Bone marrow (tissue), 2 donors: ENCODE data around the gene TSPAN15.

Experiments used
- DNase-seq, 2 donors: peaks; one replicate each; lab custom pipeline; 2025; lab: John Stamatoyannopoulos, UW

TSPAN15 gene

DNA sequence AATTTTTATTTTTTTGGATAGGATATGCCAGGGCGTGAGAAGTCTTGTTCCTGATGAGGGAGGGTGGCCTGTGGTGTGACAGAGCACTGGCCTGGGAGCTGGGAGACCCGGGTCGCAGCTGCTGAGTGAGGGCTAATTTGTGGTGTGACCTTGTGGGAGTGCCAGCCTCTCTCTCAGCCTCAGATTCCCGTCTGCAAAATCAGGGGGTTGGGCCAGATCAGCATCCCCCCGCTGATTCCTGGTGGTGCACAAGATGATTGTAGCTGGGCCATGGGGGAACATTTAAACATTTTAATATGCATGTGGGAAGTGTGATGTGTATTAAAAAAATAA is 14.9 kb downstream of the TSPAN15 start:
- DNase-seq, result no peak

DNA sequence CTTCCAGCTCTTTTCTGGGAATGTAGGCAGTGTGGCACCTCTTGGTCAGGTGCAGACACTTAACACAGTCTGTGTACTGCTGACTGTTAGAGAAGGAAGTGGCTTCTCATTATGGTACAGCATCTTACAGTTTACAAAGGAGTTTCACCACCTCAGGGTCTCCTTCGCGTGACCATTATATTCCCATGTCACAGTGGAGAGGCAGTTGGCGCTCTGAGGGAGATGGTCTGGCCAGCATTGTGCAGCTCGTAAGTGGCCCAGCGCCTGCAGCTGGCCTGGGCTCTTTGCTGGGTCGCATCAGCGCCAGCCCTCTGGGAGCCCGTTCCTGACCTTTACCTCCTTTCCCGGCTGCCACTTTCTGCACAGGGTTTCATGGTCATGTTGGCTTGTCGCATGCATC is 15.4 kb downstream of the TSPAN15 start:
- DNase-seq, result no peak

DNA sequence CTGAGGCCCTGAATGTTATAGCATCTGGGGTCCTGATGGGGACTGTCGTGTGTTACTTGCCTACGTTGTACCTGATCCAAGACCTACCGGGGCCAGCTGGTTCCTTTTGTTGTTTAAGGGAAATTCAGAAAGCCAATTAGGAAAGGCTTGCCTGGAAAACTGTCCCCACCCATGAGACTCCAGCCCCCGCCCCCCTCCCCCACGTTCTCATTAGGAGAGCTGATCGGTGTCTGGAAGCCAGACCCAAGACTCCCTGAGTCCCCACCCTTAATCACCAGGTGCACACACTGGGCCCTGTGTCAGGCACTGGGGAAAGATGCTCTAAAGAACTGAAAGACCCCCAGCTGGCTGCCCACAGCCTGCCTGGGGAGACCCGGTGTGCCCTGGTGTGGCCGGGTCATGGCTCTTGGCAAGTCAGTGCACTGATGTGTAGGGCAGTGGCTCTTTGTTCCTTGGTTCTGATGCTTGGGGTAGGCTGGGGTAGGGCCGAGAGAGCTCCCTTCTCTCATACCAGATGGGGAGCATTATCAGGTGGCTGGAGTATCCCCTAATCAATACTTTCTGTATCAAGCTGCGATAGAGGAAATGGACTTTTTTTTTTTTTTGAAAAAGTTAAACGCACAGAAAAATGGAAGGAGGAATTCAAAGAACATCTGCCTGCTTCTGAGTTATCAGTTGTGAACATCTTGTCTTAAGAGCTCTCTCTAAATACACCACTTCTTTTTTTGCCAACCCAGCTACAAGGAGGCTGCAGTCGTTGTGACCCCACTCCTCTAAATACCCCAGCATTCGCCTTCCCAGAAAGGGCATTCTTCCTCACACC is 16.9 kb downstream of the TSPAN15 start:
- DNase-seq, result peak in 1 of 2 donors; percentile 40

DNA sequence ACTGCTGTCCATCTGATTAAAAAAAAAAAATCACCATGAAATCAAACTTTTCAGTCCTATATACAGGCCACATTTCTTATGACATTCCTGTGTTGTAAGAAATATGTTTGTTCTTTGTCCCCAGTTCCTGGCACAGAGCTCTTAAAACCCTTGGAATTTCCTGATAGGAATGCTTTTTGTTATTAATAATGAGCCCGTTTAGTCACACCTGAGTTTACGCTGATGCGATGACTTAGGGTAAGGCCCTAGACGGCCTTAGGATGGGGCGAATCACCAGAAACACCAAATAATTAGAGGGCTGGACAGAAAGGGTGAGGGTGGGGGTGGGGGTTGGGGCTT is 17.5 kb downstream of the TSPAN15 start:
- no peak for DNase-seq

DNA sequence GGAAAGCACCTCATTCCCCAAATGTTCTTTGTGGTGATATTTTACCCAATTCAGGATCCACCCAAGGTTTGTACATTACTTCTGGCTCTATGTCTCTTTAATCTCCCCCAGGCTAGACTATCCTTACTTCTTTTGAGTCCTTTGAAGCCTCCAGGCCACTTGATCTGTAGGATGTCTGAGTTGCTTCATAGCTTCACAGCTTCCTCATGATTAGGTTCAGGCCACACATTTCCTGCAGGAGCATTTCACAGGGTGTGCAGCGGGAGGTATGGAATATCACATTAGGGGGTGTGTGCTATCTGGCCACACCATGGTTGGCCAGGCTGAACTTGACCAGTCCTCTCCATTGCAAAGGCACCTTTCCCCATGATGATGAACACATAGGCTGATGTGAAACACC is 18.7 kb downstream of the TSPAN15 start:
- DNase-seq, result no peak

DNA sequence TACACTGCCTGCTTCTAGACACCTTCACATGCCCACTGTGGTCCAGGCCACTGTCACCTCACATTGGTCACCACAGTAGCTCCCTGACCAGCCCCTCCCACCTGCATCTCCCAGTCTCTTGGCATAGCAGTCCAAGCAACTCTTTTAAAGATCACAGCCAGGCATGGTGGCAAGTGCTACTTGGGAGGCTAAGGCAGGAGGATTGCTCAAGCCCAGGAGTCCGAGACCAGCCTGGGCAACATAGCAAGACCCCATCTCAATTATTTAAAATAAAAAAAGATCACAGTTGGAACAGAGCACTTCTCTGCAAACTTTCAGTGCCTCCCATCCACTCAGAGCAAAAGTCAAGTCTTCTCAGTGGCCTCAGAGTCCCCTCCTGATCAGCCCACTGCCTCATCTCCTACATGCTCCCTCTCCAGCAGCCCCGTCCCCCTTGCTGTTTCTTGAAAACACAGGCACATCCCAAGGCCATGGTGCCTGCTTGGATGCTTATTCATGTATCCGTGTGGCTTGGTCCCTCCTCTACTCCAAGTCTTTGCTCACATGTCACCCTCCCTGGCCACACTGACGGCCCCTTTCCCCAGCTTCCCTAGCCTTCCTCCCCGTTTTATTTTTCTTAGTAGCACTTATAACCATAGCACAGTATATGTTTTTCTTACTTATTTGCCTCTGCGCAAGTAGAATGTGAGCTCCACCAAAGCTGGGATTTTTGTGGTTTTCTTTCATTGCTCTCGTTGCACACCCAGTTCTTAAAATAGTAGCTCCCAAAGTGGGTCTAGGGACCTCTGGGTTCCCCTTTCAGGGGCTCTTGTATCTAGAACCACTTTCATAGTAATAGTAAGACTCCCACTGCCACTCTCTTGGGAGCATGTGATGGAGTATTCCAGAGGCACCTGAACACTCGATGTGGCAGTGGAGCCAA is 19.5 kb downstream of the TSPAN15 start:
- no peak for DNase-seq

DNA sequence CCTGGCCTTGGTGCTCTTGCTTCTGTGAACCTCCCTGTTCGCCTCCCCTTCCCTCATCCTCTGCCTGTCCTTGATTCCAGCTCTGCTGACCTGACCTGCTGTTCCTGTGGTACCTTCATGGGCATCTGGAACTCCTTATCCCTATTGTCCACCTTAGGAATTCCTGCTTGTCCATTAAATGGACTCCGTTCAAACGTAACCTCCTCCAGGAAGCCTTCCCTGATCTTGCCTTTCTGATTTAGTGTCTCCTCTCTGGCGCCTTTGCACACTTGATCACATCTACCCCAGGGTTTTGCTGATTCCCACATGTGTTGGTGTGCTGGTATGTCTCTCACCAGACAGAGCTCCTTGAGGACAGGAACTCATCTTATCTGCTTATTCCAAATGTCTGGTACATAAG is 20.9 kb downstream of the TSPAN15 start:
- DNase-seq, result no peak

DNA sequence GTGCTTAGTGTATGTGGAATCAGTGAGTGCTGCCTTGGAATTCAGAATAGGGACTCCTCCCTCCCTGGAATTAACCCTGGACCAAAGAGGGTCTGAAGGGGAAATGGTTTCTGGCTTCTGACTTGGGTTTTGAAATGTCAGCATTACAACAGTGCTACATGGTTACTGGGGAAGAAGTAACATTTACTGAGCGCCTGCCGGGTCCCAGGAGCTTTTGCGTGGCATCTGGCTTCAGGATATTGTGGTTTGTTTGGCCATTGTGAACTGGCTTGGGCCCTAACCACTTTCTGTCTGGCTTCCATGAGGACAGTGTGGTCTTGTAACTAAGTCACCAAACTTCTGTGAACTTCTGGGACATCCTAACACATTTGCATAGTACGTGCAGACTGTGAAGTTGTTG is 21.3 kb downstream of the TSPAN15 start:
- DNase-seq, result no peak

DNA sequence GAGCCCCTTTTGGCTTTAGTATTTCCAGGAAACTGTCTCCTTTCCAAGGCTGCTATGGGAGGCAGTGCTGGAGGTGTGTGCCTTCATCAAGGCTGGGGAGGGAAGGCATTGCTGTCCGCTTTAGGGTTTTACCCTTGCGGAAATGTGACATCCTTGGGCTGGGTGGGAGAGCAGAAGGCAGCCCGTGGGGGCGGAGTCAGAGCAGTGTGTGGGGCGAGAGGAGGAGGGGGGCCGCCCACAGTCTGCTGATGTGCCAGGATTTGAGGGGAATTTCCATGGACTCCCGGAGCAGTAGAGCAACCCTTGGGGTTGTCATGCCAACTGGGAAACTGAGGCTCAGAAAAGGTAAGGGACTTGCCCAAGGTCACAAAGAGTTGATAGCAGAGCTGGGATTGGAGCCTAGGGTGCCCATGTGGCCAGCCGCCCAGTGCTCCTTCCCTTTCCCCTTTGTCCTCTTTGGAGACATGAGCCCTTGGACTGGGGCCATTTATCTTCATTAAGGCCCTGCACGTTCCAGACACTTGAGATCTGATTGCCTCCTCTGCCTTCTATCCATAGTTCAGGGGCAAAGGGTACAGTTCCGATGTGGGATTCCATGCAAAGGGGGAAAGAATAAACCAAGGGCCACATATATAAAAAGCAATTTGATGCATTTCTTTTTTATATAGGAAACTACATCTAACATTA is 22.2 kb downstream of the TSPAN15 start:
- no peak for DNase-seq

DNA sequence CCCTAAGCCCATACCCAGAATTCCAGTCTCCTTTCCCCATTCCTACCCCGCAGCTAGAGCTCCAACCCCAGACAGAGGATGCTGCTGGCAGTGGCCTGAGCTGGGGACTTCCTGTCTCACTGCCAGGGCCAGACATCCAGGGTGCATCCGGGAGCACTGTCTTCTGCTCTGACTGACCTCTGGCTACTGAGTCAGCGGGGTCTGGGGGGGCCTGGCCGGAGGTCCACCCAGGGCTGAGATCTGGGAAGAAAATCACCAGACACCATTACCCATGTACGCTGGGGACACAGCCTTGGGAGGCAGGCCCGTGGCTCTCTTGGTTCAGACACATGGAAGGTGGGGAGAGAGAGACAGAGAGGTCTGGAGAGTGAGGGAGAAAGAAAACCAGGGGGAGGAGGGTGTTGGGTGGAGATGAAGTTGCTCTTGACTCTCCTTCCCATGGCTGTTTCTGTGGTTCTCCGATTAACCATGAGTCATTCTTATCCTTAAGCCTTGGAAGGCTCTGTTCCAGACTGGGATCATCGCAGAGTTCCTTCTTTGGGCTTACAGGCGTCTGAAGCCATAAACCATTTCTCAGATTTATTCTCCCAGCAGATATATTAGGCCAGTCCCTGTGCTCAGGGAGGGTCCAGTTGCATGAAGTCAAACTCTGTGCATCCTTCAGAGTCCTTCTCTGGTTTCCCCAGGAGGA is 23.6 kb downstream of the TSPAN15 start:
- no peak for DNase-seq

DNA sequence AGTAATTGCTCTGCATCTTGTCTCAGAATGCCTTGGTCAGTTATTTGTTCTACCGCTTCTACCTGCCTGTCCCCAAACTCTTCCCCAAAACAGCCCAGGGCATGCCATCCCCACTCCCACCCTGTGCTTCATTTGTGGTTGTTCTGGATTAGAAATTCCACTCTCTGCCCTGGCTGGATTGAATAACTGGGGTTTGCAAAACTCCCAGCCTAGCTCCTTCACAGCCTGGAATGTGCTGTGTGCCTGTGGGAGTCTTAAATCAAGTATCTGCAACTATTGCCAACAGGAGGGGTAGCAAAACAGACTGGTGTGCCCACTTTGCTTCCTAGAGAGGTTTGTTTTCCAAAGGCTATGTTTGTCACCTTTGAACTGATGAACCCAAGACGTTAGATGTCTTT is 24.2 kb downstream of the TSPAN15 start:
- DNase-seq, result no peak

DNA sequence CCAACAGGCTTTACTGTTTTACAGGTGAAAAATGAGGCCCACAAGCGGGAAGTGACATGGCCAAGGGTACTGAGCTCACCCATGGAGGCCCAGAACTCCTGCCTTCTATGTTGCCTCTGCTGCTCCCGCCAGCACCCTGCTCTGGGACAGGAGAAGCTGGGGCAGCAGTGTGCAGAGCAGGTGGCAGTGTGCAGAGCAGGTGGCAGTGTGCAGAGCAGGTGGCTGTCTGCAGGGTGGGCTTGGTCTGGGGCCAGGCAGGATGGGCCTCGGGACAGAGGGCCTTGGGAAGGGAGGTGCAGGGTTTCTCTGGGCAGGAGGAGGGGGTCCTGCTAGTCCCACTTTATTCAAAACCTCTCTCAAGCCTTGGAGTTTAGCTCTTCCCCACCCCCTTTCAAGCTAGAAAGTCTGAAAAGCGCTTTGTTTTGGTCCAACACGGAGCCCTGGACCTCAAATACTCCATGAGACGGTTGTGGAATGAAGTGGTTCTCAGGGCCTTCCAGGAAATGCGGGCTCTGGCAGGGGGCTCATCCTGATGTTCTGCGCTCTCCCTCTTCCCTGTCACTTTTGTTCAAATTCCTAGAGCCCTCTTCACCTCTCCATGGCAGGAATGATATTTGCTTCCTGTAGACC is 26.8 kb downstream of the TSPAN15 start:
- DNase-seq, result no peak

DNA sequence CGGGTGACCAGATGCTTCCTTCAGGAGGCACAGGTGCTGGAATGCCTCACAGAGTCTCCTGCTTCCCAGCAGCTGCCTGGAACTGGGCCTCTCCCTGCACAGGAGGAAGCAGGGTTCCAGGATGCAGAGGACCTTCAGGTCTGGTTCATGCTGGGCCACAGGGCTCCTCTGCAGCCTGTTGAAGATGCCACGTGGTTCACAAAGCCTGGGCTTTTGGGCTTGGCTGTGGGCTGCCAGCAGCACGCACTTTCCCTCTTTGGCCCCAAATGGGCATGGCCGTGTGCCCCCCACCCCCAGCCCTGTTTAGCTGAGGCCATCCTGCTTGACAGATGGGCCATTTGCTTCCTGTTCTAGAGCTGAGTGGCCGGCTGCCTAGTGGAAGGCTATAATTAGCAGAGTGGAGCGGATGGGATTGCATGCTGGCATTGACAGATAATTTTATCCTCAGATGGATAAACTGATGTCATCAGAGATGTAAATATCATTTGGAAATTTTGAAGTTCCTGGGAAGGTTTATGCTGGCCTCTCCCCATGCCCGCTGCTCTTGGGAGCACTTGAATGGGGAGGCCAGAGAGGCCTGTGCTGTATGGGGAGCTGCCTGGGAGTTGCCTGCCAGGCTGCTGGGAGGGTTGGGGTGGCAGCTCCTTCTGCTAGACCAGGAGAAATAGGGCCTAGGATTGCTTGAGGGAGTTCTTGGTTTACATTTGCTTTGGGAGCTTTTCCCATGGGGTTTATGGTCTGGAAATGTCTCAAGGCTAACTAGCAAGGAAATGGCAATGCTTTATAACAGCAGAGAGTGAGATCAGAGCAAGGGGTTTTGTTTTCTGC is 28.2 kb downstream of the TSPAN15 start:
- DNase-seq, result no peak

DNA sequence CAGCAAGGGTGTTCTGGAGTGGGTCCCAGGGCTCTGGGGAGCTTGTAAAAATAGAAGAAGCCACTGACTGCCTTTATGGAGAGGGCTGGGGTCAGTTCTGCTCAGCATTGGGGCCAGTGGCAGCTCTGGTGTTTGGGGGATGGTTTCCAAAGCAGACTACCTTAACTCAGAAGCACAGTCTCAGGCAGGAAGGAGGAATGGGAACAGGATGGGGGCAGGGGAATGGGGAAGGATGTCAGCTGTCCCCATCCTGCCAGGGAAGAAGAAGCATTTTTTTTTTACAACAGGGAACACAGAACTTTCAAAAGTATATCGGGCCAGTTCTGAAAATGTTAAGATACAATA is 28.8 kb downstream of the TSPAN15 start:
- DNase-seq, result no peak

DNA sequence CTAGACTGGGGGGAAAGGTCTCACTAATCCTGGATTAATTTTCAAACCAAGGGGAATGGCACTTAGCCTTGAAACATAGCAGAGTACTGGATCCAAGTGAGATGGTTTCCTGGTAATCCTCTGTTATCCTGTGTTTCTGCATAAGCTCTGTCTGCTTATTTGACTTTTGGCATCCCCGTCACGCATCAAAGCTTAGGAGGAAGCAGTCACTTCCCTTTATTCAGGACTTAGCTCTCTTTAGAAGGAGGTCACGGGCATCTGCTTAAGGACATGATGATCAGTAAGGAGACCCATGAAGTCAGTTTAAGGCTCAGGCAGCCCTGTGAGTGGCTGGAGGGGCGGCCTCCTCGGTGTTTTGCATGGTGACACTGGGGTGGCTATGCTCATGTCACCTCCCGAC is 30.0 kb downstream of the TSPAN15 start:
- peak in 1 of 2 donors; percentile 58 for DNase-seq

DNA sequence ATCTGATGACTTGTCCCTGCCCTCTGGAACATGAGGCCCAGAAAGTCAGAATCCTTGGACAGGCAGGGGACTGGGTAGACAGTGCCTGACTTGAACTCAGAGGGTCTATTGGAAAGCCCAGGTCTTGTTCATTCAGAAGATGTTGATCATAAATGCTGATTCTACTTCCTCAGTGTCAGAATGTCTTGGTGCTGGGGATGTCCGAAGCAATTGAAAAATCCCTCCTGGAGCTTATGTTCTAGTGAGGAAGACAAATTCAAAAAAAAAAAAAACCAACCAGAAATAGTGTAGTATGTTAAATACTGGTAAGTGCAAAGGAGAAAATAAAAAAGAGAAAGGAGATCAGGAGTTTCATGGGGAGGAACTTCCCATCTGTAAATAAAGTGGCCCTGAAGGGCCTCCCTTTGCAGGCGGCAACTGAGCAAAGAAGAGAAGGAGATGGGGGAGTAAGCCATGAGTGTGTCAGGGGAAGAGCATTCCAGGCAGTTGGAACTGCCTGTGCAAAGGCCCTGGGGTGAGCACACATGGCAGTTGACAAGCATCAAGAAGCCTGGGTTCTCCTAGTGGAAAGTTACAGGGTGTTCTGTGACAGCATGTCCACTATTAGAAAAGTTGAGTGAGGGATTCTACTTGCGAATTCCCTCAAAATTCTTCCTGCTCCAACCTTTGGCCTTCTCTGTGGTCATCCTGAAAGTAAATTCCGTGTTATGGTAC is 30.7 kb downstream of the TSPAN15 start:
- DNase-seq, result no peak

DNA sequence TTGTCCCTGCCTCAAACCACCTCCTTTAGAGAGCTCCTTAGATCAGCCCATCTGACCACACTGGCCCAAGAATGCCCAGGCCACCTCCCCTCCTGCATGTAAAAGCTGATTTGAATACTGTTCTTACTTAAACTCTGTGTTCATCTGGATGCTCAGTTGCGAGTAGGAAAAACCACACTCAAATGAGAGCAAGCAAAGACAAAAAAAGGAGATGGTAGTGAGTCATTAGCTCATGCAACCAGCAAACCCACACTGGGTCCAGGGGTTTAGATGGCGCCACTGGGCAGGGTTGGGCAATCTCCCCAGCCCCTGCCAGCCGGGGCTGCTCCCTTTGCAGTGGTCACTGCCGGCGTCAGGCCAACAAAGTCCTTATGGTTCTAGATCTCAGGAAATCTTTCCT is 32.7 kb downstream of the TSPAN15 start:
- no peak for DNase-seq

DNA sequence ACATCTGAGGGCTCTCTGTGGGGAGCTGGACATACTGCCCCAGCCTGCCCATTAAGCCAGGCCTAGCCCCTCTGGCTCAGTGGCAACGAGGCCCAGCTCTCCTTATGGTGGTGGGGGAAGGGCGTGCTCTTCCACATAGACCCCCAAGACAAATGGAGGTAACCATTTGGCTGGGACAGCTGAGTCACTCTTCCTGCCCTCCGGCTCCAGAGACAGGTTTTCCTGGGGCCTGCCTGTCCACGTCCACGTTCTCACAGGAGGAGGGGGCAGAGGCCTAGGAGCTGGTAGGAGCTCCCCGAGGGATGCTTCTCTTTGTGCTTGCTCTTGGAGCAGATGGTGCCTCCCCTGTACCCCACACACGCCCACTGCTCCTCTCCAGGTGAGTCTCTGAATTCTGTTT is 33.5 kb downstream of the TSPAN15 start:
- no peak for DNase-seq

DNA sequence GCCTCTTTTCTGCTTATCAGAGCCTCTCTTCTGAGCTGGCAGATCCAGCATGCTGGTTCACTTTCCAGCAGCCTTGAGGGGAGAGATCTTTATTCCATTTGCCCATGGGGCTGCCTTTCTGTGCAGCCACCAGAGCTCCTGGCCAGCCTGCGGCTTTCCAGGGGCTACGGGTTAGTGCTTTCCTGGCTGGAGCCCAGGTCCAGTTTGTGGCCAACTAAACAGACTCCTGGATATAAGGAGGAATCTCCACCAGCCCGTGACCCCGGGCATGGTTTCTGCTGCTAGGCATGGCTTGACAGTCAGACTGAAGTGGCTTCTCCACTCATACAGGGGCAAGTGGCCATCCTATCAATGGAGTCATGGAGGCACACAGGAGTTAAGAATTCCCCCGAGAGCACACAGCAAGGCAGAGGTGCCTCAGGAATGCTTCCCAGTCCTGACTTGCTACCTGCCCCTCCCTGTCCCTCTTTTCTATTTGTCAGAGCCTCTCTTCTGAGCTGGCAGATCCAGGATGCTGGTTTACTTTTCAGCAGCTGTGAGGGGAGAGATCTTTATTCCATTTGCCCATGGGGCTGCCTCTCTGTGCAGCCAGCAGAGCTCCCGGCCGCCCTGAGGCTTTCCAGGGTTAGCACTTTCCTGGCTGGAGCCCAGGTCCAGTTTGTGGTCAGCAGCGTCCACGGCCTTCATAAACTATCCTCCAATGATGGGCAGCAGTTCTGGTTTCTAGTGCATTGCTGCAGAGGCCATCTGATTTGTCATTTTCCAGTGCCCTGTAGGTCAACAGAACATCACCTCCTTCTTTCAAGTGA is 35.9 kb downstream of the TSPAN15 start:
- no peak for DNase-seq
